ENCODE measurements around the gene MARK2.

The MARK2 gene

GRCh38 chr11:63884196-63884932, 45.5 kb downstream of the MARK2 start:
- no peak for DNase-seq

GRCh38 chr11:63887386-63887999, 48.6 kb downstream of the MARK2 start:
- DNase-seq: no peak

- DNase-seq: no peak
These were observed 49.5 kb downstream of the MARK2 start for GRCh38 chr11:63888170-63889086.

GRCh38 chr11:63889344-63889743, 50.4 kb downstream of the MARK2 start:
- no peak for DNase-seq

- no peak for DNase-seq
These were observed 51.5 kb downstream of the MARK2 start for GRCh38 chr11:63890368-63890767.

- DNase-seq: no peak
These were observed 53.3 kb downstream of the MARK2 start for GRCh38 chr11:63892228-63892627.

GRCh38 chr11:63893355-63893754, 54.4 kb downstream of the MARK2 start:
- DNase-seq: no peak

- DNase-seq: no peak
These were observed 57.2 kb downstream of the MARK2 start for GRCh38 chr11:63896071-63896470.

GRCh38 chr11:63897459-63898146, 58.7 kb downstream of the MARK2 start:
- DNase-seq: no peak

GRCh38 chr11:63901660-63902059, 62.8 kb downstream of the MARK2 start:
- DNase-seq: no peak

GRCh38 chr11:63903884-63904283, 65.0 kb downstream of the MARK2 start:
- no peak for DNase-seq

- DNase-seq: no peak
These were observed 65.8 kb downstream of the MARK2 start for GRCh38 chr11:63904743-63905142.

GRCh38 chr11:63905179-63905578, 66.3 kb downstream of the MARK2 start:
- DNase-seq: no peak

GRCh38 chr11:63906087-63906486, 67.2 kb downstream of the MARK2 start:
- DNase-seq: no peak

- no peak for DNase-seq
These were observed 67.7 kb downstream of the MARK2 start for GRCh38 chr11:63906585-63906984.

GRCh38 chr11:63907063-63907462, 68.2 kb downstream of the MARK2 start:
- no peak for DNase-seq

- no peak for DNase-seq
These were observed 69.1 kb downstream of the MARK2 start for GRCh38 chr11:63907808-63908530.

- no peak for DNase-seq
These were observed 69.9 kb downstream of the MARK2 start for GRCh38 chr11:63908631-63909401.

GRCh38 chr11:63909591-63910506, 70.9 kb downstream of the MARK2 start:
- DNase-seq: no peak

- no peak for DNase-seq
These were observed 71.8 kb downstream of the MARK2 start for GRCh38 chr11:63910675-63911074.

Data from SW 1271 (cell line).